NCI-H2029 treated with DMSO at 0.1 percent for 48 hours (cell line): ENCODE data around the gene SEC14L1.
"Not testable (repeated sequence)": the region's sequence is repeated elsewhere in the genome, so short reads cannot be mapped to it uniquely, and the experiment has no call there.

ENCODE experiments used
- DNase-seq: peaks from one replicate; lab custom pipeline; 2025; lab: John Stamatoyannopoulos, UW

SEC14L1 gene

DNA sequence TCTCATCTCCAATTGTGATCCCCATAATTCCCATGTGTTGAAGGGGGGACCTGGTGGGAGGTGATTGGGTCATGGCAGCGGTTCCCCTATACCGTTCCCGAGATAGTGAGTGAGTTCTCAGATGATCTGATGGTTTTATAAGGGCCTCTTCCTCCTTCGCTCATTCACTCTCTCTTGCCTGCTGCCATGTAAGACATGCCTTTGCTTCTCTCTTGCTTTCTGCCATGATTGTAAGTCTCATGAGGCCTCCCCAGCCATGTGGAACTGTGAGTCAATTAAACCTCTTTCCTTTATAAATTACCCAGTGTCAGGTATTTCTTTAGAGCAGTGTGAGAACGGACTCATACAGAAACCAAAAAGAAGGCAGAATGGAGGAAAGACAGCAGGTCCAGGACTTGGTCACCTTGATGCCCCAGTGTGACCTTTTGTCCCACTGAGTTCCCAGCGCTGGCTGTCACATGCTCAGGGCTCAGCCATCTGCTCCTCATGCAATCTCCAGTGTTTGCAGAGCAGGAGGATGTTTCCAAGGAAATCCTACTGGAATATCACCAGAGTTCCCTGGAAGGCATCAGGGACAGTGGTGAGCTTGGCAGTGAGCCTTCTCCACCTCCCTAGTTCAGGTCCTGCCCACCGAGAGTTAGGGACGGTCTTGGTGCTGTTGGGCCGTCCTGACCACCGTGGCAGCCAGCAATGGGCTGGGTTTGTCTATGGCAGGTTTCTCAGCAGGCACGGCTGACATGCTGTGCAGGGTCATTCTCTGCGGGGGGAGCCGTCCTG, 96.7 kb downstream of the SEC14L1 start:
- DNase-seq = no peak

DNA sequence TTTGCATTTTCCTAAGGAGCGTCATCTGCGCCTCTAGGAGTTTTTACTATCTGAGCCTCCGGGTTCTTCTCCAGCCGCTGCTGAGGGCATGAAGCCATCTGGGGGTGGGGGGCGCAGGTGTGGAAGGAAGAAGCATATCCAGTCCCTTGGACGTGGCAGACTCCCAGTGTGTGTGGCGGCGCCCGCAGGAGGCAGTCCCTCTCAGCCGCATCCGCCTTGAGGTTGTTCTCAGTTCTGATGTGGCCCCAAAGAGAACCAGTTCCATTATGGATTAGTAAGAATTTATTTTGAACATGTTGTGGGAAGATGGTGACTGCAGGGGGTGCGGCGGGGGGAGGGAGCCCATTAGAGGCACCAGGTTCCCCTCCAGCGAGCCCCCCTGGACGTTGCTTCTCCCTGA, 100.2 kb downstream of the SEC14L1 start:
- DNase-seq = no peak

DNA sequence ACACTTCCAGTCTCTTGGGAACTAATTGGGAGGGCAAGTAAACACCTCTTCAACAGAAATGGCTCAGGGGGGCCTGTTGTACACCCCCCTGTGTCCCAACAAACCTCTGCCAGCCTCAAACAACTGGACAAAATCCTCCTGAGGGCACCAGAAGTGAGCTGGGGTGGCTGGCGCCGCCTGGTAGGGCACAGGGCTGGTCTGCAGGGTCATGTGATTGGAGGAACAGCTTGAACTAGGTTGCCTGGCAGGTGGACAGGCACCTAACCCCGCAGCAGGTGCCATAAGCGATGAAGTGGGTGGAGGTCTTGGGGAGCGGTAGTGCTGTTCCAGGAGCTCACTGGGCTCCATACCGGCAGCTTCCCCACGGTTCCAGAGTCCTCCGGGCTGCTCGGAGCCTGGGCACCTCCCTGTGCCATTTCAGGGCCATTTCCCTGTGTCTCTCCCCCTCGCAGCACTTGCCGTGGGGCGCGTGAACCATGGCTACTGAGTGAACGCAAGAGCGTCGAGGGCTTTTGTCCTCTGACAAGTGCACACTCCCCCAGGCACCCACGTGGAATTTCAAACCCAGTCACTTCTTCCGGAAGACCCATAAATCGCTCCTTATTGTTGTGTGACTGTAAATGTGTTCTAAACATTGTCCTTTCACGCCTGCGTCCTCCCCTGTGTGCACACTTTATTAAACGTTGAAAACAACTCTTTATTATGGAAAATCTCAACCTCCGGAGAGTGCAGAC, 101.5 kb downstream of the SEC14L1 start:
- DNase-seq = no peak

DNA sequence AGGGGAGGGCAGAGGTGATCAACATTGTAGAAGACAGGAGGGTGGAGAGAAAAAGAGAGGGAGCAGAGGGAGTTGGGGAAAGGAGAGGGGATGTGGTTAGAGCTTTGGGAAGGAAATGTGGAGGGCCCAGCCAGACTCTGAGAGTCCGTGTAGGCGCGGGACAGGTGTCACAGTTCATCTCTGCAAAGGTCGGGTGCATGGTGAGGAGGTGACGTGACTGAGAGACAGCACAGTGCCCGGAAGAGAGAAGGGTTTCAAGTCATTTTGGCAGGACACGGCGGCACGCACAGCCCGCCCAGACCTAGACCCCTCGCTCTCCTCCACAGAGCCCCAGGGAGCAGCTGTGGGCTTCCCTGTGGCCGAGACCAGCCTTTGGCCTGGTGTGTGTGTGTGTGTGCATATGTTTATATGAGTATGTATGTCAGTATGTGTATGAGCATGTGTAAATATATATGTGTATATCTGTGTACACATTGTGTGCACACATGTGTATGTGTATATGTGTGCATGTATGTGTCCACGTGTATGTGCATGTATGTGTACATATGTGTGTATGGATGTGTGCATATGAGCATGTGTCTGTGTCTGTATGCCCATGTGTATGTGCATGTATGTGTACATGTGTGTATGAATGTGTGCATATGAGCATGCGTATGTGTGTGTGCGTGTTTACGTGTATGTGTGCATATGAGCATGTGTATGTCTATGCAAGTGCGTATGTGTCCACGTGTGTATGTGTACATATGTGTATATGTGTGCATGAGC, 104.6 kb downstream of the SEC14L1 start:
- no peak for DNase-seq

DNA sequence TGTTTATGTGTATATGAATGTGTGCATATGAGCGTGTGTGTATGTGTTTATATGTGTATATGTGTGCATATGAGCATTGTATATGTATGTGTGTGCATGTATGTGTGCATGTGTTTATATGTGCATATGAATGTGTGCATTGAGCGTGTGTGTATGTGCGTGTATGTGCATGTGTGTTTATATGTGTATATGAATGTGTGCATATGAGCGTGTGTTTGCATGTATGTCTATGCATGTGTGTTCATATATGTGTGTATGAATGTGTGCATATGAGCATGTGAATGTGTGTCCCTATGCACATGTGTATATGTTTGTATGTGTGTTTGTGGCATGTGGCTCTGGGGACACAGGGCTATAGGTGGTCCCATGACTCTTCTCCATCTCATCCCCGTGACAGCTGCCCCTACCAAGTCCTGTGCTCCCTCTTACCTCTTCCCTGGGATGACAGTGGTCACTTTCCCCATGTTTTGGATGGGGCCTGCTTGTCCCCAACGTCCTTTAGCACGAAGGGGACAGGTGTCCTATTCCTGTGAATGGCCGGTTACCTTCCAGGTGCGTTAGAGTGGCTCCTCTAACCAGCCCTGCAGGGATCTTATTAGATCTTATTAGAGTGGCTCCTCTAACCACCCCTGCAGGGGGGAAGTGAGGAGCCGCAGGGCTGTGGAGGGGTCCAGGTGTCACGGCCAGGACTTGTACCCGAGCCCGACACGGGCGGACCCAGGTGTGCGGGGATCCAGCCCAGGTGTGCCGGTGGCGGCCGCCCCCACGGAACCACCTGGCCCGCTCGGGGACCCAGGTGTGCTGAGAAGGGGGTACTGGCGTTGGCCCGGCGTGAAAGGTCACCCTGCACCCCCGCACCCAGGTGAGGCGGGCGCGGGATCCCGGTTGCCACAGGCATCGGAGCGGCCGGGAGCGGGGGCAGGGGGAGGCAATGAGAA, 105.6 kb downstream of the SEC14L1 start:
- DNase-seq = no peak

DNA sequence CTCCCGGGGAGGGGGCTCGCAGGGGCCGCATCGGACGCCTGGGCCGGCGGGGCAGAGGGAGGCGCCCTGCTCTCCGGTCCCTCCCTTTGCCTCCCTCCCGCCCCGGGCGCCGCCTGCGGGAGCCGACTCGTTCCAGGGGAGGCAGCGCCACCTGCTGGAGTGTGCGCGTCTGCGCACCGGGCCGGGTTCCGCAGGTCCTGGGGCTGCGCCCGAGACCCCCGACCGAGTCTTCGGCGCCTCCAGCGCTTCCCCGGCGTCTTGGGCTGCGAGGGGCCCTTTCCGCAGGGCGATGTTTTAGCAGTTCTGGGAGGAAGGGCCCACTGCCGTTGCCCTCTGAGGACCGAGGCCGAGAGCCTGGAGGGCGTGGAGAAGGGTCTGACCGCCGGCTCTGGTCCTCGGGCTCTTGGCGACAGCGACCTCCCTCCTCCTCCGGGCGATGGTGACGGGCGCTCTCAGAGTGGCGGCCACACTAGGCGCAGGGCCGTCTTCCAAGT, 106.3 kb downstream of the SEC14L1 start:
- peak; percentile 15 for DNase-seq

DNA sequence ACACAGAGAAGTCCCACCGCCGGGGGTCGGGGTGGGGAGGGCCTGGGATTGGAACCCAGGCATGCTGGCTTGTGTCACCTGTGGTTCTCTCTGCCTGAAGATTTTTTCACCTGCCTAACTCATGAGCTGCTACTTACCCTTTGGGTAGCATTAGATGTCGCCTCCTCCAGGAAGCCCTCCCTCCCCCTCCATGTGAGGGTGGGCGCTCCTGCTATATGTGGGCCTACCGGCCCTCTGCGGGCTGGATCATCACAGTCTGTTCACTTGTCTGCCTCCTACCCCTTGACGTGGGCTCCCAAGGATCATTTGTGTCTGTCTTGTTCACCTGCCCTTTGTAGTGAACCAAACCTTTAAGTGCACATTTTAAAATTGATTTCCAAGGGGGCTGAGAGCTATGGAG, 106.8 kb downstream of the SEC14L1 start:
- no peak for DNase-seq

DNA sequence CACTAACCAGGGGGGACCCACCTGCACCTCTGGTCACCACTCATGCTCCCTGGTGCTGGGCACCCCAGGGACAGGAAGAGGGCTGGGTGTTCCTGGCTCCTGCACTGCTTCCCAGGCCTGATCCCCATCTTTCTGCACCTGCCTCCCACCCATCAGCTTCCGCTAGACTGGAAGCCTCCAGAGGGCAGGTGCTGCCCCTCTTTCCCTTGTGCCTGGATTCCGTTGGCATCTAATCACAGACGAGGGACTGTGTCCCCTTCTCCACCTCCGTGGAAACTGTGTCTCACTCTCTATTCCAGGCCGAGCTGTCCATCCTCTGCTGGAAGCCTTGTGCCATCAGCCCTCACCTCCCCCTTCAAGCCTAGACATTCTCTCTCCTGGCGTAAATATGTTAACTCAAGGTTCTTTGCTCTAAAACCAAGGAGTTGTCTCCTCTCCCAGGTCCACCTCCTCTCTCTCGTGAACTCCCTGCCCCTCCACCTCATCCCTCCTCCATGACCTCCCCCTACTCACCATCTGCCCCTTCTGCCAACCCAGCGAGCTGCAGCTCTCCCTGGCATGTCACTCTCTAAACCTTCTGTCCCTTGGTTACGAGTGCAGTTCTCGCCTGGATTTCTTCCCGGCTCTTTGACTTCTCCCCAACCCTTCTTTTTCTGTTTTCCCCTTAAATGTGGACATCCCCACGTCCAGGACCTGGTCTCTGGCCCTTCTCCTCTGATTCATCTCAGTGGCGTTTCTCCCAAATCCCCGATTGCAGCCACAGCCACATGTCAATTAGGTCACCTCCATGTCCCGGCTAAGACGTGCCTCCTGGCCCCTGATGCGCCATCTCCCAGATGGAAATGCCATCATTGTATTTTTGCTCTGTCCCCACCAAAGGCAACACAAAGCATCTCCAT, 107.7 kb downstream of the SEC14L1 start:
- no peak for DNase-seq

DNA sequence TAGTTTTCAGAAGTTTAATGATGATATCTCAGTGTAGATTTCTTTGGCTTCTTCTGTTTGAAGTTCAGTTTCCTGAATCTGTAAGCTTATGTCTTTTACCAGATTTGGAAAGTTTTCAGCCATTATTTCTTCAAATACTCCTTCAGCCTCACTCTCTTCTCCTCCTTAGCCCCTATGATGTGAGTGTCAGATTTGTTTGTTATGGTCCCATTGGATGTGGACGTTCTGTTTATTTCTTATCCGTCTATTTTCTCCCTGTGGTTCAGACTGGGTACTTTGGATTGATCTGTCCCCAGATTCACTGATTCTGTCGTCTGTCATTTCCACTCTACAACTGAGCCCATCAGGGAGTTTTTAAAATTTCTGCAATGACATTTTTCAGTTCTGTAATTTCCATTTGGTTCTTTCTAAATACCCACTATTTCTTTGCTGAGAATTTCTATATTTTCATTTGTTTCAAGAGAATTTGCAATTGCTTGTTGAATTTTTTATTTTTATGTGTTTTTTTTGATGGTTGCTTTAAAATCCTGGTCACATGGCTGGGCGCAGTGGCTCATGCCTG, 110.9 kb downstream of the SEC14L1 start:
- DNase-seq = no peak

DNA sequence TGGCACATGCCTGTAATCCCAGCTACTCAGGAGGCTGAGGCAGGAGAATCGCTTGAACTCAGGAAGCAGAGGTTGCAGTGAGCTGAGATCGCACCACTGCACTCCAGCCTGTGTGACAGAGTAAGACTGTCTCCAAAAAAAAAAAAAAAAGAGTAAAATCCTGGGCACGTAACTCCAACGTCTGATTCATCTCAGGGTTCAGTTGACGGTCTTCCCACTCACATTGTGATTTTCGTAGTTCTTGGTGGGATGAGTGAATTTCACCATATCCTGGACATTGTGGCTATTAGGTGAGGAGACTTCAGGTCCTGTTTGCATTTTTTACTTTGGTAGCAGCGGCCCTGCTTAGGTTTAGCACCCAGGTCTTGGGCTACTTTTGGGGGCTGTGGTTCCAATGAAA, 111.5 kb downstream of the SEC14L1 start:
- not testable (repeated sequence) for DNase-seq

DNA sequence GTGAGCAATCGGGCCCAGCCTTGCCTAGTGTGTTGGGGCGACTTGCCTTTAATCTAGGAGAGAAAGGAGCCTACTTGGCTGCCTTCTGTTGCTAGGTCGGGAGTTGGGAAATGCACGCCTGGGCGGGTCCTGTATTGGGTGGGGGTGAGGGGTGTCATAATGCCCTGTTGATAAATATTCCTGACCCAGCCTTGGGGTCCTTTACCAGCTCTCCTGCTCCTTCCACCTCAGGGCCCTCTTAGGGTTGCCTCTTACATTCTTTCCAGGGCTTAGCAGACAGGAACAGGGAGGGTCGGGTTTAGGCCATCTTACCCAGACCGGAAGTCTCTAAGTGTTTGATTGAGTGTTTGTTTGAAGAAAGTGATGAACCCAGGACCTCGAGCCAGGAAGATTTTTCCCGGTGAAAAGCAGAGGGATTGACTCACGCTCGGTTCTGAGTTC, 112.9 kb downstream of the SEC14L1 start:
- DNase-seq = no peak

DNA sequence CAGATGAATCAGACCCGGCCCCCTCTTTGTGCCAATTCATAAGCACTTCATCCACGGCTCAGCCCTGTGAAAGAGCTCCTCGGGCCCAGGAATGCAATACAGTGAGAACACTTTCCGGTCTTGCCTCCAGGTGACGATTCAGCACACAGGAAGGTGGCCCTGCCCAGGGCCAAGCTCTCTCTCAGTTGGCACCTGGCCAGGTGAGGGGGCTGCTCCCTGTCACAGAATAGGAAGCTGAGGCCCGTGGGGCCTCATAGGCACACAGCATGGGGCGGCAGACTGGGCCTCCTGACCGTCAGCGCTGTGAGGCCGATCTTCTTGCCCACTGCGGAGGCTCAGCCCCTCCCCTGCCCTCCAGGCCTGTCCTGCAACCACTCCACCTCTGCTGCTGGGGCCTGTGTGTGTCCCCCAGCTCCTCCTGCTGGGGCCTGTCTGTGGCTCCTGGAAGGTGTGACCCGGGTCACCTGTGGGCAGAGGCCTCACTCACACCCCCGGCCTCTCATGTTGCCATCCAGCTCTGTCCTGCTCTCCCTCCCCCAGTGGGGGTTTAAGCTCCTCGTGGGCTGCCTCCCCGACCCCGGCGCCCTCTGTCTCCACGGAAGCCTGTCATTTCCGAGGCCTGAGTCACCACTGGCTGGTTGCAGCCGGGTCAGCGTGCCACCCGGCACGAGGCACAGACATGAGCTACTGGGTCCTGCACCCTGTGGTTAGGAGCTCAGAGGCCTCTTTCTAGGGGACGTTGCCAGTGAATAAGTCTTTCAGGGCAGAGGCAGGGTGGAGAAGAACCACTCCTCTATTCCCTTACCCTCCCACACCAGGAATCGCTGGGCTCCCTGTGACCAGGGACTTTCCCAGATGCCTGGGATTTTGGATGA, 114.4 kb downstream of the SEC14L1 start:
- no peak for DNase-seq

DNA sequence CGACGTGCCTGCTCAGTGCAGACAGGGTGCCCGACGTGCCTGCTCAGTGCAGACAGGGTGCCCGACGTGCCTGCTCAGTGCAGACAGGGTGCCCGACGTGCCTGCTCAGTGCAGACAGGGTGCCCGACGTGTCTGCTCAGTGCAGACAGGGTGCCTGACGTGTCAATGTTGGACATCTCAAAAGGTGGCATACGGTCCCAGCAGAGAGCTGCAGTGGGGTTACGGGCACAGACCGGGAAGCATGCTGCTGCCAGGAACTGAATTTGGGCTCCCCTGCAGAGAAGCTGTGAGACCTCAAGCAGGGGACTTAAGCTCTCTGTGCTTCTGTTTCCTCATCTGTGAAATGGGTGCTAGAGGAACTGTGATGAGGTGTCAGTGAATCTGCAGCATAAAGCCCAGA, 115.2 kb downstream of the SEC14L1 start:
- DNase-seq = not testable (repeated sequence)

DNA sequence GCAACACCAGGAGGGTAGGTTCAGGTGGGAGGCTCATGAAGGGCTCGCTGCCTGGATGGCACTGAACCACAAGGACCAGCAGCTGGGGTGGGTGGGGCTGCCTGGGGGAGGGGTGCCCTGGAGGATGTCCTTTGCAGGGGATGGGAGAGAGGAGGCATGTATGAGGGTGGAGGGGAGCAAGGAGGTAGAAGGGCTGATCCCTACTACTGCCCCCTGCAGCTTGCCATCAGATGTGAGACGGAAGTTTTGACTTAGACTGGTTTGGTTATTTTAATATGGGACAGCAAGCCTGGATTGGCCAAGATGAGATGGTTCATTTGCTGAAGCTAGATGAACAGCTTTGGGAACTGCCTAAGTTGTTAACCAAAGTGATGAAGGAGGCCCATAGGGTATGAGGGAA, 115.9 kb downstream of the SEC14L1 start:
- no peak for DNase-seq

DNA sequence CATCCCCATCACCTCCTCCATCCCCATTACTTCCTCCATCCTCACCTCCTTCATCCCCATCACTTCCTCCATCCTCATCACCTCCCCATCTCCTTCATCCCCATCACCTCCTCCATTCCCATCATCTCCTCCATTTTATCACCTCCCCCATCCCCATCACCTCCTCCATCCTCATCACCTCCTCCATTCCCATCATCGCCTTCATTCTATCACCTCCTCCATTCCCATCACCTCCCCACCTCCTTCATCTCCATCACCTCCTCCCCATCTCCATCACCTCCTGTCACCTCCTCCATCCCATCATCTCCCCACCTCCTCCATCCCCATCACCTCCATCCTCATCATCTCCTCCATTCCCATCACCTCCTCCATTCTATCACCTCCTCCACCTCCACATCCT, 116.4 kb downstream of the SEC14L1 start:
- no peak for DNase-seq

DNA sequence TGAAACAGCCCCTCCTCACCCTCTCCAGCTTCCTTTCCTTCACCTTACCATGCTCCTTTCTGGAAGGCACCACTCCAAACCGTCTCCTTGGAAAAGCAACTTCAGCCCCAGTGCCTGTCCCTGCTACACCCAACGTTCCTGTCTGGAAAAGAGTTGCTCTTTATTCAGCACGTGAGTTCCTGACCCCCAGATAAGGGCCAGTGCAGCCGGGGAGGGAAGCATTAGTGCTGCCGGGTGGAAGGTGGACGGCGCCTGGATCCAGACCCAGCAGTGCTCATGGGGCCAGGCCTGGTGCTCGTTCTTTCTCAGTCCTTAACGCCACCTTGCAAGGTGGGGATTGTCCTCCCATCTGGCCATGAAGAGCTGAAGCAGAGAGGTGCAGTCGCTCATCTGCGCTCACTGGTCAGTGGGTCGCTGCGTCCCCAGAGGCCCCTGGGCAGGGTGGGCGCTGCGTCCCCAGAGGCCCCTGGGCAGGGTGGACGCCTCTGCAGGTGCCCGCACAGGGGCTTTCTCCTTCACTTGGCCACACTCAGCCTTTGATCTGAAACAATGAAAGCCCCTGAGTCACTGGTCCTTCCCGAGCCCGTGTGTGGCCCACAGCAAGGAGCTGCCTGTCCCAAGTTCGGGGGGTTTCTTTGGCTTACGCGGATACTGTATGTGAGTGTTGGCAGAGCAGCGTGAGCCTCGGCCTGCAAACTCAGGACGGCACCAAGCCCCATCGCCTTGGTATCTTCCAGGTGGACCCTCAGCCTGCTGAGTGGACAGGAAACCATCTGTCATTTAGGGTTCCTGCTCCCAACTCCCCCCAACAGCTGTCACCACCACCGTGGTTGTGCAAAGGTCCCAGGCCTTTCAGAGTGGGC, 117.1 kb downstream of the SEC14L1 start:
- DNase-seq = no peak

DNA sequence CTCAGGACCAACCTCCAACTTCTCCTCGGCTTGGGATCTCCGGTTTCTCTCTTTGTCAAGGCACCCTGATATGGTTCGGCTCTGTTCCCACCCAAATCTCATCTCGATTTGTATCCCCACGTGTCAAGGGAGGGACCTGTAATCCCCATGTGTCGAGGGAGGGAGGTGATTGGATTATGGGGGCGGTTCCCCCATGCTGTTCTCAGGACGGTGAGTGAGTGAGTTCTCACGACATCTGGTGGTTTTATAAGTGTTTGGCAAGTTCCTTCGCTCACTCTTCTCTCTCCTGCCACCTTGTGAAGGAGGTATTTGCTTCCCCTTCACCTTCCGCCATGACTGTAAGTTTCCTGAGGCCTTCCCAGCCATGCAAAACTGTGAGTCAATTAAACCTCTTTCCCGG, 117.9 kb downstream of the SEC14L1 start:
- DNase-seq = no peak

DNA sequence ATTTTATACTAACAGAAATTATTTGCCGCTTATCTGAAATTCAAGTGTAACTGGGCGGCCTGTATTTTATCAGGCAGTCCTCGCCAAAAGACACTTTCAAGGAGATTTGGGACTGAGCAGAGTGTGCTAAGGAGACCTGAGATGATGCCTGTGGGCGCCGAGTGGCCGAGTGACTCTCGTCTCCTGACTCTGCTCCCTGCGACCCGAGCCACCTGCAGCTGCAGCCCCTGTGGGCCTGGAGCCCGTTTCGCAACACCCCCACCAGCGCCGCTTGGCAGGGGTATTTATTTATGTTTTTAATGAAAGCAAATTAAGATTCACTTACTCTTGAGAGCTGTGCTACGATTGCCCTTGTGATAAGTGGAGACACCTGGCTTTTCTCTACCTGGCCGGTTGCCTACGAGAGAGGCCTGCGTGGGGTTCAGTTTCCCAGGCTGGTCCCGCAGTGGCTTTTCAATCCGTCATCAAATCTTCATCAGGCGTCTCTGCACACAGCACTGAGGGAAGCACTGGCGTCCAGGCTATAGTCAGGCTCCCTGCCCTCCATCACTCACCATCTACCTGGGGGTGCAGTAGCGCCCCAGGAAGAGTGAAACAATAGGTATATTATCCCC, 124.0 kb downstream of the SEC14L1 start:
- DNase-seq = peak; percentile 55
